CD14-positive monocyte (primary cell): ENCODE measurements around the gene TMEM191C. TPM values are rescaled to one million over a fixed set of nuclear protein-coding genes. Genes with fewer than 3 reads are reported as not detected.
A peak's percentile ranks its signal among the peaks of the same experiment; 100 is the strongest.
"Not testable (repeated sequence)": the region's sequence is repeated elsewhere in the genome, so short reads cannot be mapped to it uniquely, and the experiment has no call there.

Source experiments
- DNase-seq, 3 donors: peaks; one replicate each; pipeline ENCODE4 v3.0.0-alpha.2; 2011 to 2022
- H2AFZ ChIP-seq: 2 replicates; pipeline ENCODE4 v1.6.0; 2012; ENCODE audit warnings: mild to moderate bottlenecking, low read depth, low read length, inconsistent platforms; ENCODE audit not compliant: insufficient read depth, poor library complexity, severe bottlenecking
- H3K27ac ChIP-seq, 2 donors: 1 replicate in 1 of 2; 2 replicates in 1 of 2; pipeline ENCODE4 v1.5.1; 2012 to 2013; ENCODE audit warnings: low read length in 2 of 2, control low read depth in 1 of 2, inconsistent platforms in 1 of 2, low read depth in 1 of 2, mild to moderate bottlenecking in 1 of 2
- H3K27me3 ChIP-seq, 2 donors: one replicate each; pipeline versions ENCODE4 v1.6.0 to v1.6.1; 2011 to 2013; ENCODE audit warnings: low read length in 2 of 2; ENCODE audit not compliant: control insufficient read depth in 2 of 2, insufficient read depth in 2 of 2
- H3K36me3 ChIP-seq, 2 donors: replicated peaks in 1 of 2; 1 replicate in 1 of 2; 2 replicates in 1 of 2; pipeline versions ENCODE4 v1.5.1 to v1.6.1; 2012 to 2013; ENCODE audit warnings: low read length in 2 of 2, control low read depth in 1 of 2, inconsistent platforms in 1 of 2, mild to moderate bottlenecking in 1 of 2; ENCODE audit not compliant: insufficient read depth in 2 of 2, control insufficient read depth in 1 of 2
- H3K4me1 ChIP-seq, 2 donors: 1 replicate in 1 of 2; 2 replicates in 1 of 2; pipeline versions ENCODE4 v1.5.1 to v1.6.1; 2012 to 2013; ENCODE audit warnings: low read length in 2 of 2, control low read depth in 1 of 2, inconsistent platforms in 1 of 2, mild to moderate bottlenecking in 1 of 2, moderate library complexity in 1 of 2; ENCODE audit not compliant: insufficient read depth in 2 of 2, control insufficient read depth in 1 of 2
- H3K4me2 ChIP-seq: replicated peaks from 2 replicates; pipeline ENCODE3; 2012; ENCODE audit warnings: low read length, moderate library complexity, mild to moderate bottlenecking; ENCODE audit not compliant: poor library complexity, severe bottlenecking; ENCODE audit errors: extremely low read depth
- H3K4me3 ChIP-seq, 3 experiments: fragments of 200-600 bp in 1 of 3; sonication (generic) in 1 of 3; replicated peaks in 1 of 3; 1 replicate in 2 of 3; 2 replicates in 1 of 3; pipeline ENCODE4 v1.5.1; 2011 to 2013; ENCODE audit warnings: low read length in 3 of 3, mild to moderate bottlenecking in 3 of 3, control low read depth in 2 of 3, low read depth in 2 of 3, inconsistent platforms in 1 of 3, moderate library complexity in 1 of 3
- H3K79me2 ChIP-seq: 2 replicates; pipeline ENCODE4 v1.6.0; 2012; ENCODE audit warnings: mild to moderate bottlenecking, control low read depth, inconsistent platforms, low read length, moderate library complexity; ENCODE audit not compliant: insufficient read depth
- H3K9ac ChIP-seq: 2 replicates; pipeline ENCODE4 v1.6.0; 2017; ENCODE audit warnings: low read length, mild to moderate bottlenecking; ENCODE audit not compliant: insufficient read depth, poor library complexity, severe bottlenecking
- H3K9me3 ChIP-seq, 2 donors: replicated peaks in 1 of 2; 1 replicate in 1 of 2; 2 replicates in 1 of 2; pipeline versions ENCODE4 v1.5.1 to v1.6.1; 2012 to 2013; ENCODE audit warnings: low read length in 2 of 2, control low read depth in 1 of 2; ENCODE audit not compliant: control insufficient read depth in 1 of 2, insufficient read depth in 1 of 2
- H4K20me1 ChIP-seq: 2 replicates; pipeline ENCODE4 v1.6.0; 2012; ENCODE audit warnings: mild to moderate bottlenecking, low read length, control low read depth, moderate library complexity; ENCODE audit not compliant: insufficient read depth
- H3K27ac Mint-ChIP-seq, 7 donors: one replicate each; pipeline ENCODE4 v1.8.0; 2020; ENCODE audit warnings: mild to moderate bottlenecking in 7 of 7, mixed read lengths in 7 of 7, moderate library complexity in 6 of 7, inconsistent platforms in 2 of 7
- H3K27me3 Mint-ChIP-seq, 3 donors: one replicate each; pipeline ENCODE4 v1.8.0; 2021 to 2022; ENCODE audit warnings: low read depth in 3 of 3, mild to moderate bottlenecking in 3 of 3, mixed read lengths in 3 of 3, moderate library complexity in 3 of 3, inconsistent platforms in 1 of 3
- H3K36me3 Mint-ChIP-seq, 2 donors: one replicate each; pipeline ENCODE4 v1.8.0; 2020; ENCODE audit warnings: mixed read lengths in 2 of 2, inconsistent platforms in 1 of 2, mild to moderate bottlenecking in 1 of 2
- H3K4me1 Mint-ChIP-seq: one replicate; pipeline ENCODE4 v1.8.0; 2020; ENCODE audit warnings: mild to moderate bottlenecking, mixed read lengths
- H3K4me3 Mint-ChIP-seq, 2 donors: one replicate each; pipeline ENCODE4 v1.8.0; 2020; ENCODE audit warnings: mild to moderate bottlenecking in 2 of 2, mixed read lengths in 2 of 2, moderate library complexity in 1 of 2
- H3K9me3 Mint-ChIP-seq, 7 donors: one replicate each; pipeline ENCODE4 v1.8.0; 2020 to 2022; ENCODE audit warnings: mixed read lengths in 7 of 7, mild to moderate bottlenecking in 6 of 7, moderate library complexity in 6 of 7, inconsistent platforms in 2 of 7
- whole genome bisulfite sequencing: methylation state at CpG from one replicate; pipeline ENCODE4 v1.1.5; 2013; ENCODE audit warnings: missing lambda C conversion rate; ENCODE audit not compliant: insufficient coverage; 5-methylcytosine and 5-hydroxymethylcytosine counted together
- intact Hi-C, 2 donors: fragments of 100-400 bp; cut with micrococcal nuclease; formaldehyde crosslinking; loops; one replicate each; pipeline versions ENCODE4 v1.15.0 to v1.15.1; 2023
- polyA plus RNA-seq, 3 donors: library from polyadenylated mRNA; depleted of rRNA in 1 of 3; unstranded in 2 of 3; stranded (reverse) in 1 of 3; fragments of 300-500 nt in 2 of 3; fragments of >200 nt in 1 of 3; fragmentation: Illumina TruSeq in 2 of 3; gene quantifications; 1 replicate in 2 of 3; 2 replicates in 1 of 3; pipeline ENCODE4 v1.2.3, GENCODE V29; 2012 to 2021

The TMEM191C gene
- polyA plus RNA-seq, 3 donors: 1.6 to 4.5 (median 4.0) TPM

DNA sequence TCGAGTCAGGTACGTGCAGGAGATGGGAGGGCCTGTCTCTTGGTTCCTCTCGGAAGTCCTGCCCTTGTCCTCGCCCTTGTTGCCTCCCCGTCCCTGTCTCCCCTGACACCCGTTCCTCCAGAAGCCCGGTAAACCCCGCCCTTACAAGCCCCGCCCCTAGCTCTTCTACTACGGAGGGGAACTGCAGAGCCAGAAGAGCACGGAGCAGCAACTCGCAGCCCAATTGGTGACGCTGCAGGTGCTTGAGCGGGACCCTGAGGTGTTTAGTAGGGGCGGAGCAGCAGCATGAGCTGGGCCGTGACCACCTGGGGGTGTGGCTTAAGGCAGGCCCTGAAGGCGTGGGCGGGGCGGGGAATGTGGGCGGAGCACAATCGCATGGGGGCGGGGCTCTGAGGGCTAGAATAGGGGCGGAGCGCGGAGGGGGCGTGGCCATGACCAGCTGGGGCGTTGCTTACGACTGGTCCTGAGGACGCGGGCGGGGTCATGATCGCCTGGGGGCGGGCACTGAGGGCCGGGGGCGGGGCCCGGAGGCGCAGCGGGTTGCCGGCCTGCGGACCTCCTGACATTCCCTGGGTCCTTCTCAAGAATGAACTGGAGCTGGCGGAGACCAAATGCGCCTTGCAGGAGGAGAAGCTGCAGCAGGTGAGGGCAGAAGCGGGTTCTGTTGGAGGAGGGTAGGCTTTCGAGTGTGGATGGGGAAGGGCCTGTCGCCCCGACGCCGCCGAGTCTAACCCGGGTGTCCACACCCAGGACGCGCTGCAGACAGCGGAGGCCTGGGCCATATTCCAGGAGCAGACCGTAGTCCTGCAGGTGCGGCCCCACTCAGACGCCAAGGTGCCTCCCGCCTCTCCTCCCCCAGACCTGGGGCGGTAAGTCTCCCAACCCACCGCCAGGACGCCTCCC lies 1.3 kb downstream of the TMEM191C start:
- not testable (repeated sequence) for H3K9me3 Mint-ChIP-seq

DNA sequence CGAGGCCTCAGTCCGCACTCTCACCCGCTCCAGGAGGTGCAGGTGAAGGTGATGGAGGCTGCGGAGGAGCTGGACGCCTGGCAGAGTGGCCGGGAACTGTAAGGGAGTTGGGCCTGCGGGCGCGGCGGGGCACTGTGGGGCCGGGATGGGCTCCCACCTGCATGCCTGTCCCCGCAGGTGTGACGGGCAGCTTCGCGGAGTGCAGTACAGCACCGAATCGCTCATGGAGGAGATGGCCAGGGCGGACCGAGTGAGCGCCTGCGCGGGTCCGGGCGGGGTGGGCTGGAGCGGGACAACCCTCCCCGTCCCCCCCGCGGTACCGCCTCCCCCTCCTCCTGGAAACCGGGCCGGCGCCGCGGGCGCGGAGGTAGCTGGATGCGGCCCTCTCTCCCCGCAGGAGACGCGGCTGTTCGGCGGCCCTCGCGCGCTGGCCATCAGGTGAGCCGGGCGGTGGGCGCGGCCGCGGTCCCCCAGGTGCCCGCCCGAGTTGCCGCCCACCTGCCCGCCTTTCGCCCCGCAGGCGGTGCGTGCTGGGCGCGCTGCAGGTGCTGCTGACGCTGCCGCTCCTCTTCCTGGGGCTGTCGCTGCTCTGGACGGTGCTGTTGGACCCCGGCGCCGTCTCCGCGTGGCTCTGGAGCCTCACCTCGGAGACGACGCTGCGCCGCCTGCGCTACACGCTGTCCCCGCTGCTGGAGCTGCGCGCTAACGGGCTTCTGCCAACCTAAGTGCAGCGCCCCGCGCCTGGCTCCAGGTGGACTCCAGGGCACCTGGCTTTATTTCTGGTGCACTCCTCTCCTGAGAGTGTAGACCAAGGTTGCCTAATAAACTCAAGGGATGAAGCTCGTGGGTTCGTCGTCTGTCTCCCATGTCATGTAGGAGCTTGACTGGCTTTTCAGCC lies 2.2 kb downstream of the TMEM191C start:
- H3K4me1 Mint-ChIP-seq, H2AFZ ChIP-seq, H3K27me3 Mint-ChIP-seq, H3K27ac ChIP-seq, H3K9me3 ChIP-seq, H4K20me1 ChIP-seq, H3K4me2 ChIP-seq, H3K9me3 Mint-ChIP-seq, H3K4me3 ChIP-seq, H3K27me3 ChIP-seq, H3K36me3 Mint-ChIP-seq, H3K9ac ChIP-seq, DNase-seq, intact Hi-C loops, H3K4me1 ChIP-seq, H3K4me3 Mint-ChIP-seq, H3K36me3 ChIP-seq, H3K27ac Mint-ChIP-seq, H3K79me2 ChIP-seq: not testable (repeated sequence)
- WGBS: 5% methylated on average over 13 of the region's 87 CpGs

More for the DNA sequence above, 1.3 kb downstream of the TMEM191C start:
- Histone ChIP-seq H2AFZ (peak overlapping the region; percentile 59), H3K27ac (peak overlapping the region; percentile 52 to 53), H3K4me3 (peak overlapping the region; percentile 22 to 59 (median 37))
- H3K9ac ChIP-seq, H3K27me3 Mint-ChIP-seq, intact Hi-C loops, H3K4me1 ChIP-seq, H4K20me1 ChIP-seq, H3K4me2 ChIP-seq, H3K4me1 Mint-ChIP-seq, H3K79me2 ChIP-seq, H3K9me3 ChIP-seq, H3K36me3 ChIP-seq, H3K36me3 Mint-ChIP-seq, H3K27me3 ChIP-seq: not testable (repeated sequence)
- no CpG with 5 or more reads among the region's 60 CpGs for WGBS
- H3K4me3 Mint-ChIP-seq: peak overlapping the region; percentile 77 to 84
- DNase-seq: peak; percentile 76 to 91 (median 90)
- H3K27ac Mint-ChIP-seq: peak overlapping the region; percentile 83 to 98 (median 95)

DNA sequence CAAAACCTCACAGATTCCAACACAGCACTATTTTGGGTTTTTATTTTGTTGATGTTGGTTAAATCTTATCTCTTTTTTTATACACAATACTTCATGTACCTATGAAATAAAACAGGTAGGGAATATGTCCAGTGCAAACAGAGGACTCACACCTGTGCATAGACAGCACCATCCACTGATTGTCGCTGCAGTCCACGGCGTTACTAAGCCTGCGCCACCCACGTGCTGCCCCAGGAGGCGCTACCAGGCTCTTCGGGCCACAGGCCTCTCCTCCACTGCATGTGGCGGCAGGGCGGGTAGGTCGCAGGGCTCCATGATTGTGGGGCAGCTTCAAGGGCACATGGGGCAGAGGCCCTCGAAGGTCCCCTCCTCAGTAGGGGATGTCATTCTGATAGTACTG lies 5.8 kb downstream of the TMEM191C start:
- H3K4me1 Mint-ChIP-seq, DNase-seq, H3K4me1 ChIP-seq, H4K20me1 ChIP-seq, H3K4me3 Mint-ChIP-seq, H3K27ac ChIP-seq, H3K36me3 Mint-ChIP-seq, H2AFZ ChIP-seq, H3K9me3 Mint-ChIP-seq, H3K4me2 ChIP-seq, H3K27me3 Mint-ChIP-seq, H3K27me3 ChIP-seq, H3K9me3 ChIP-seq, intact Hi-C loops, H3K4me3 ChIP-seq, H3K9ac ChIP-seq, H3K27ac Mint-ChIP-seq, H3K79me2 ChIP-seq, H3K36me3 ChIP-seq: not testable (repeated sequence)
- WGBS: no CpG with 5 or more reads among the region's 11 CpGs

DNA sequence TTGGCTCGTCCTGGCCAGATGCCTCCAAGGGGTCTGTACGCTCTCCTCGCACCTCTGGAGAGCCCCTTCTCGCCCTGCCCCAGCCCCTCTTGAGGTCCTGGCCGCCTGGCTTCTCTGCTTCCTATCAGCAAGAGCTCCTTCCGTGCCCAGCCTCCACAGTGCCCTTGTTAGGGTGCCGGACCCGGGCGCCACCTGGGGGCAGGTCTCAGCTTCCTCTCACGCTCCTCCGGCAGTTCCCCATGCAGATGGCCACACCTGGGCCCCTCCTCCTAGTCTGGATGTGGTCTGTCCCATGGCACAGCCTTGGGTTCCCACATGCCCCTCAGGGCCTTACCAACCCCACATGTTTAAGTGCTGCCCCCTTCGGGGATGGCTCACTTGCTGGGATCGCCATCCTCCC lies 6.5 kb downstream of the TMEM191C start:
- H3K36me3 ChIP-seq, H3K27me3 Mint-ChIP-seq, H3K36me3 Mint-ChIP-seq, DNase-seq, H3K9me3 Mint-ChIP-seq, H2AFZ ChIP-seq, H4K20me1 ChIP-seq, H3K4me3 ChIP-seq, H3K9me3 ChIP-seq, H3K4me3 Mint-ChIP-seq, H3K4me2 ChIP-seq, H3K27ac Mint-ChIP-seq, H3K27ac ChIP-seq, H3K4me1 Mint-ChIP-seq, H3K9ac ChIP-seq, H3K79me2 ChIP-seq, intact Hi-C loops, H3K27me3 ChIP-seq, H3K4me1 ChIP-seq: not testable (repeated sequence)
- WGBS: no CpG with 5 or more reads among the region's 13 CpGs
